Keratinocyte (primary cell): ENCODE data around the gene DLG2. TPM values are rescaled to one million over a fixed set of nuclear protein-coding genes. Genes with fewer than 3 reads are reported as not detected.

Experiments used
- DNase-seq: peaks from one replicate; pipeline ENCODE4 v3.0.0-alpha.2; 2011; ENCODE audit warnings: low read depth, missing footprints, low spot score
- FAIRE-seq: peaks from 2 replicates; lab custom pipeline; 2011; peaks lifted over from hg19 to GRCh38; lab: Jason Lieb, UNC
- H2AFZ ChIP-seq: 2 replicates; pipeline ENCODE4 v1.6.0; 2012; ENCODE audit warnings: low read length, control low read depth, inconsistent platforms; ENCODE audit not compliant: control insufficient read depth
- H3K27ac ChIP-seq: 2 replicates; pipeline ENCODE4 v1.5.1; 2011; ENCODE audit warnings: low read length; ENCODE audit not compliant: control insufficient read depth, insufficient read depth
- H3K27me3 ChIP-seq: 3 replicates; pipeline ENCODE4 v1.6.0; 2011; ENCODE audit warnings: low read length; ENCODE audit not compliant: control insufficient read depth, insufficient read depth; ENCODE audit errors: extremely low read depth
- H3K36me3 ChIP-seq, 2 experiments: 2 replicates in 1 of 2; 3 replicates in 1 of 2; pipeline ENCODE4 v1.5.1; 2011; ENCODE audit warnings: low read length in 2 of 2, mild to moderate bottlenecking in 1 of 2; ENCODE audit not compliant: control insufficient read depth in 2 of 2, insufficient read depth in 2 of 2; ENCODE audit errors: extremely low read depth in 1 of 2
- H3K4me1 ChIP-seq: 3 replicates; pipeline ENCODE4 v1.5.1; 2011; ENCODE audit warnings: low read length; ENCODE audit not compliant: control insufficient read depth, insufficient read depth; ENCODE audit errors: extremely low read depth
- H3K4me2 ChIP-seq: 3 replicates; pipeline ENCODE4 v1.6.0; 2011; ENCODE audit warnings: low read depth, low read length; ENCODE audit not compliant: control insufficient read depth, insufficient read depth; ENCODE audit errors: extremely low read depth
- H3K4me3 ChIP-seq, 3 experiments: fragments of 200-600 bp in 1 of 3; sonication (generic) in 1 of 3; 2 replicates in 2 of 3; 3 replicates in 1 of 3; pipeline ENCODE4 v1.5.1; 2011 to 2016; ENCODE audit warnings: low read length in 3 of 3, mild to moderate bottlenecking in 3 of 3, control low read depth in 2 of 3, inconsistent platforms in 1 of 3, low read depth in 1 of 3, mixed read lengths in 1 of 3, mixed run types in 1 of 3, moderate library complexity in 1 of 3; ENCODE audit not compliant: control insufficient read depth in 2 of 3, insufficient read depth in 2 of 3; ENCODE audit errors: extremely low read depth in 1 of 3
- H3K79me2 ChIP-seq: 2 replicates; pipeline ENCODE4 v1.6.0; 2012; ENCODE audit warnings: low read length; ENCODE audit not compliant: control insufficient read depth, insufficient read depth
- H3K9ac ChIP-seq: 3 replicates; pipeline ENCODE4 v1.6.0; 2011; ENCODE audit warnings: low read length; ENCODE audit not compliant: control insufficient read depth, insufficient read depth; ENCODE audit errors: extremely low read depth
- H3K9me1 ChIP-seq: 3 replicates; pipeline ENCODE4 v1.6.0; 2011; ENCODE audit warnings: low read length; ENCODE audit not compliant: control insufficient read depth, insufficient read depth; ENCODE audit errors: extremely low read depth
- H3K9me3 ChIP-seq: 2 replicates; pipeline ENCODE4 v1.5.1; 2012; ENCODE audit warnings: low read depth, low read length; ENCODE audit not compliant: control insufficient read depth
- H4K20me1 ChIP-seq: 3 replicates; pipeline ENCODE4 v1.6.0; 2011; ENCODE audit warnings: low read length; ENCODE audit not compliant: control insufficient read depth, insufficient read depth; ENCODE audit errors: extremely low read depth
- EZH2 ChIP-seq: IDR thresholded peaks from one replicate; pipeline ENCODE4 v1.6.1; 2012; ENCODE audit warnings: inconsistent platforms, mild to moderate bottlenecking, low read length, moderate library complexity
- dilution Hi-C: fragments of 300-500 bp; cut with MboI; formaldehyde crosslinking; loops from one replicate; pipeline ENCODE4 v1.7.0; 2020; ENCODE audit warnings: low sequenced_read_pairs; ENCODE audit not compliant: extremely low pct_ligation_motif_present
- polyA plus RNA-seq, 5 experiments: library from polyadenylated mRNA; depleted of rRNA in 3 of 5; stranded (reverse) in 3 of 5; stranded (forward) in 1 of 5; unstranded in 1 of 5; fragments of >200 nt; gene quantifications; 1 replicate in 1 of 5; 2 replicates in 3 of 5; 3 replicates in 1 of 5; pipeline versions ENCODE4 v1.2.1 to v1.2.3, GENCODE V29; 2011 to 2012; ENCODE audit warnings: missing spikeins in 2 of 5, low read depth in 1 of 5, low replicate concordance in 1 of 5
- TF ChIP-seq, protein P1 (sequence below), 3 experiments: IDR thresholded peaks in 1 of 3; conservative IDR thresholded peaks in 1 of 3; optimal IDR thresholded peaks in 1 of 3; 2 replicates in 2 of 3; 3 replicates in 1 of 3; pipeline versions ENCODE3 to v1.5.1; 2011; ENCODE audit warnings: low read length in 3 of 3, mild to moderate bottlenecking in 3 of 3, moderate library complexity in 2 of 3, control low read depth in 1 of 3, inconsistent platforms in 1 of 3; ENCODE audit not compliant: insufficient read depth in 2 of 3; ENCODE audit errors: extremely low read depth in 1 of 3

Gene DLG2
- polyA plus RNA-seq, 1 donor (not counting 4 experiments of a cell fraction or from before 2014, with no cell fraction given) = 0.55 TPM

DNA sequence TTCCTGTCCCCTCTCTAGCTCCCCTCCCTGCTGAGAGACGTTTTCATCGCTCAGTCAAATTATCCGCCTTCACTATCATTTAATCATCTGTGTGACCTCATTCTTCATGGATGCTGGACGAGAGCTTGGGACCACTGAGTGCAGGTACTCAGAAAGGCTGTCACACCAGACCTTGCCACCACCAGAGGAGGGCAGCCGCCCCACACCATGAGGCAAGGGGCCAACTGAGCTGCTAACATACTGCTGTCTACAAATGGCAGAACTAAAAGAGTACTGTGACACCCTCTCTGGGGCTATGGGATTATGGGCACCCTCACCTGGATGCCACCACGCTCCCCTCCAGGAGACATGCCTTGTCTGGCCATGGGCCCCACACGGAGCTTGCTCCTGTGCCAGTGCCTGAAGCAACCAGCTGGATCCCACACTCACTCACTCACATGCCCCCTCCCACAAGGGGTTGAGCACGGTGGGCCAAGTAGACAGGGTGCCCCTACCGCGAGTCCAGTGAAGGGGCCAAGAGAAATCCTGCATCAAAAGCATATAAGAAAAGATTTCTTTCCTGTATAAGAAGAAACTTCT lies 1670.9 kb downstream of the DLG2 start:
- Histone ChIP-seq H3K9me3 (no peaks in the 10 kb centered on the region), H3K79me2 (no peaks in the 10 kb centered on the region), H3K27ac (no peak overlapping the region), H3K9ac (no peak overlapping the region), H3K4me1 (no peaks in the 10 kb centered on the region), H3K4me2 (no peak overlapping the region), H3K27me3 (no peaks in the 10 kb centered on the region), H3K36me3 (no peaks in the 10 kb centered on the region), H2AFZ (no peak overlapping the region), H4K20me1 (no peaks in the 10 kb centered on the region), H3K4me3 (no peak overlapping the region), H3K9me1 (no peaks in the 10 kb centered on the region)
- DNase-seq = no peak
- TF ChIP-seq, protein P1, sequence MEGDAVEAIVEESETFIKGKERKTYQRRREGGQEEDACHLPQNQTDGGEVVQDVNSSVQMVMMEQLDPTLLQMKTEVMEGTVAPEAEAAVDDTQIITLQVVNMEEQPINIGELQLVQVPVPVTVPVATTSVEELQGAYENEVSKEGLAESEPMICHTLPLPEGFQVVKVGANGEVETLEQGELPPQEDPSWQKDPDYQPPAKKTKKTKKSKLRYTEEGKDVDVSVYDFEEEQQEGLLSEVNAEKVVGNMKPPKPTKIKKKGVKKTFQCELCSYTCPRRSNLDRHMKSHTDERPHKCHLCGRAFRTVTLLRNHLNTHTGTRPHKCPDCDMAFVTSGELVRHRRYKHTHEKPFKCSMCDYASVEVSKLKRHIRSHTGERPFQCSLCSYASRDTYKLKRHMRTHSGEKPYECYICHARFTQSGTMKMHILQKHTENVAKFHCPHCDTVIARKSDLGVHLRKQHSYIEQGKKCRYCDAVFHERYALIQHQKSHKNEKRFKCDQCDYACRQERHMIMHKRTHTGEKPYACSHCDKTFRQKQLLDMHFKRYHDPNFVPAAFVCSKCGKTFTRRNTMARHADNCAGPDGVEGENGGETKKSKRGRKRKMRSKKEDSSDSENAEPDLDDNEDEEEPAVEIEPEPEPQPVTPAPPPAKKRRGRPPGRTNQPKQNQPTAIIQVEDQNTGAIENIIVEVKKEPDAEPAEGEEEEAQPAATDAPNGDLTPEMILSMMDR (optimal IDR thresholded peaks at IDR 0.05 in 1 of 3, IDR thresholded peaks at IDR 0.05 in 1 of 3, conservative IDR thresholded peaks at IDR 0.05 in 1 of 3; ENCODE audit: extremely low read depth in 1 of 3, insufficient read depth in 2 of 3, low read length in 3 of 3) = no peak
- no peak for TF ChIP-seq EZH2
- dilution Hi-C loops = no loop called here
- no peak for FAIRE-seq

DNA sequence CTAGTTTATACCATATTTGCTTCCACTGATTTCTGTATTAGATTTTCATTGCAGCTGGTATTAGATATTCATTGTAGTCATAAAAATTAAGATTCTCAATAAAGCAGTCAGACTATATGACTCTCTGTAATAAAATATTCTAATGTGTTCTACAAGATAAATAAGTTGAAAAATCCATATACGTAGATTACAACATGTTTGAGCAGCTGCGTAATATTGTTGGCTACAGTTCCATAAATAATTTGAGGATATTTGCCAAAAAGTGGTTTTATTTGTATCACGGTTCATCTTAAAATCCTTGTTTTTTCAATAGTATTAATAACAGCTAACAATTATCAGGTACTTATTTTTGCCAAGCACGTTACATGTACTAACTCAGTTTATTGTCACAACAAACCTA lies 1672.4 kb downstream of the DLG2 start:
- no peaks in the 10 kb centered on the region for H4K20me1 ChIP-seq
- H3K27me3 ChIP-seq = no peaks in the 10 kb centered on the region
- H3K4me1 ChIP-seq = no peaks in the 10 kb centered on the region
- H3K4me3 ChIP-seq = no peak overlapping the region
- no peaks in the 10 kb centered on the region for H3K9me3 ChIP-seq
- no peak overlapping the region for H3K9ac ChIP-seq
- DNase-seq (no peak), FAIRE-seq (no peak)
- no peak overlapping the region for H2AFZ ChIP-seq
- no peak overlapping the region for H3K4me2 ChIP-seq
- no peaks in the 10 kb centered on the region for H3K9me1 ChIP-seq
- TF ChIP-seq, protein P1 (optimal IDR thresholded peaks at IDR 0.05 in 1 of 3, IDR thresholded peaks at IDR 0.05 in 1 of 3, conservative IDR thresholded peaks at IDR 0.05 in 1 of 3; ENCODE audit: extremely low read depth in 1 of 3, insufficient read depth in 2 of 3, low read length in 3 of 3) = no peak
- TF ChIP-seq EZH2 = no peak
- H3K79me2 ChIP-seq = no peaks in the 10 kb centered on the region
- dilution Hi-C loops = no loop called here
- H3K36me3 ChIP-seq = no peaks in the 10 kb centered on the region
- no peak overlapping the region for H3K27ac ChIP-seq
